GM18909 (cell line): ENCODE results near the gene SLC19A1.

Source experiments
- ATAC-seq: cut with Tn5 transposase; IDR thresholded peaks from one replicate; pipeline ENCODE4 v1.9.1; 2021; ENCODE audit warnings: mild to moderate bottlenecking; ENCODE audit not compliant: unreplicated experiment, poor library complexity

The SLC19A1 gene

GRCh38 chr21:45449658-45450422 is 92.4 kb downstream of the SLC19A1 start:
- no peak for ATAC-seq

- no peak for ATAC-seq
These were observed 93.2 kb downstream of the SLC19A1 start for GRCh38 chr21:45448810-45449657.

- no peak for ATAC-seq
These were observed 93.9 kb downstream of the SLC19A1 start for GRCh38 chr21:45448283-45448809.
